ENCODE data around the gene ATP6AP1.

ATP6AP1 gene

GRCh38 chrX:154472685-154473632, 44.5 kb downstream of the ATP6AP1 start:
- no peak for DNase-seq

- no peak for DNase-seq
Observed at GRCh38 chrX:154473683-154474082, 45.2 kb downstream of the ATP6AP1 start.

DNA sequence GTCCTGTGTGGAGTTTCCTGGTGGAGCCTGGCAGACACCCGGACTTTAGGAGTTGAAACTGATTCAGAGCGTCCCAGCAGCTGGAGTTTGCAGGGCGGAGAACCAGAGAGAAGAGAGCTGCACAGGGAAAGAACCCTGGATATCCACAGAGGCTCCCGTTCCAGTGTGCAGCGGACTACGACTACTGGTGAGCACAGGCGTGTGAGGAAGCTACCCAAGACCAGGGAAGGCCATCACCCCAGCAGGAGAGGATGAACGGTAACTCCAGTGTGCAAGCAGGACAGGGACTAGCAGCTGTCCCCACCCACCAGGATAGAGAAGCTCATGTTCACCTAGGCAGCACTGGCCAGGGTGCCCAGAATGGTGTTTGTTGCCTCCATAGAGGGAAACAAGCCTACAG, 48.3 kb downstream of the ATP6AP1 start:
- DNase-seq: no peak

GRCh38 chrX:154477891-154478477, 49.5 kb downstream of the ATP6AP1 start:
- no peak for DNase-seq

DNA sequence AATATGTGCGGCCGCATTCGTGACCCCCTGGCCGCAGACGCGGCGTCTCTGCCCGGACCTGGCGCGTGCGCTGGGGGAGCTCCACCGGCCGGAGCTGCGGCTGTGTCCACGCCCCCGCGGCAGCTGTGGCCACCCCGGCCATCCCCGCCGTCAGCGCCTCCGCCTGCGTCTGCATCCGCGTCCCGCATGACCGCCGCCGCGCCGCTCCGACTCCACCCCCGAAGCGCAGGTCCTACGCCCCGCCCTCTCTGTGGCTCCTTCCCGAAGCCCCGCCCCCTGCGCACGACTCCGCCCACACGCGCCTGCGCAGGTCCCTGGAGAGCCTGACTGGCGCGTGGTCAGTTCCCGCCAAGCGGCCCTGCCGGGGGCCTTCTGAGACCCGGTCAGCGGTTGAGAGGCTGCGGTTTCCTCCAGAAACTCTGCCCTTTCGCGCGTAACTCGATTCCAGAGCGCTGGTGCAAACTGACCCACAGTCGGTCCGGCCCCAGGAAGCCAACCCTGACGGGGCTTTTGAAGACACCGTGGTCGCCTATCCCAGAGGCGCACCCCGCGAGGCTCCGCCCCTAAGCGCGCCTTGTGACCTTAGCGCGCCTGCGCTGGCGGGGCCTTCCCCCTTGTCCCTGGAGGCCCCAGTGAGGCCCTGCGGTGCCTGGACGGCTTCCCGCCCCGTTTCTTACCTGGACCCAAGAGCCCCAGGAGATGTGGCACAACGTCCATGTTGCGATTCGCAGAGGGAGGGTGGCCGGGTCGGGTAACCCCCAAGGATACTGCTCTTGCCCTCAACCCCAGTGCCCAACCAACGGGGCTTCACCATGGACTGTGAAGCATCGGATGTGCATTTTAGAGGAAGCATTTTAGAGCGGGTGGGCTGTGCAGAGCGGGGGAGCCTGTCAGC, 50.5 kb downstream of the ATP6AP1 start, which contains the start of gene LAGE3:
TSS of gene LAGE3 (minus strand) at position 554 of the 895 bp plus-strand sequence. CDS start at position 188, 366 bp downstream.
- DNase-seq: peak; percentile 83 to 95 (median 88)

DNA sequence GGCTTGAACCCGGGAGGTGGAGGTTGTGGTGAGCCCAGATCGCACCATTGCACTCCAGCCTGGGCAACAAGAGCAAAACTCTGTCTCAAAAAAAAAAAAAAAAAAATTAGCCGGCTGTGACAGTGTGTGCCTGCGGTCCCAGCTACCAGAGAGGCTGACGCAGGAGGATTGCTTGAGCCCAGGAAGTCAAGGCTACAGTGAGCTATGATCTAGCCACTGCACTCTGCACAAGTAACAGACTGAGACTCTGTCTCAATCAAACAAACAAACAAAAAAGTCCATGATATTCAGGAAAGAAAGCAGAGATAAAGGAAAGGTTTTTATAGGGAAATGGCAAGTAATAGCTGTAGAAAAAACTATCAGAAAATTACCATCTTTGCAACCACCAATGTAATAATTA, 52.7 kb downstream of the ATP6AP1 start:
- no peak for DNase-seq

DNA sequence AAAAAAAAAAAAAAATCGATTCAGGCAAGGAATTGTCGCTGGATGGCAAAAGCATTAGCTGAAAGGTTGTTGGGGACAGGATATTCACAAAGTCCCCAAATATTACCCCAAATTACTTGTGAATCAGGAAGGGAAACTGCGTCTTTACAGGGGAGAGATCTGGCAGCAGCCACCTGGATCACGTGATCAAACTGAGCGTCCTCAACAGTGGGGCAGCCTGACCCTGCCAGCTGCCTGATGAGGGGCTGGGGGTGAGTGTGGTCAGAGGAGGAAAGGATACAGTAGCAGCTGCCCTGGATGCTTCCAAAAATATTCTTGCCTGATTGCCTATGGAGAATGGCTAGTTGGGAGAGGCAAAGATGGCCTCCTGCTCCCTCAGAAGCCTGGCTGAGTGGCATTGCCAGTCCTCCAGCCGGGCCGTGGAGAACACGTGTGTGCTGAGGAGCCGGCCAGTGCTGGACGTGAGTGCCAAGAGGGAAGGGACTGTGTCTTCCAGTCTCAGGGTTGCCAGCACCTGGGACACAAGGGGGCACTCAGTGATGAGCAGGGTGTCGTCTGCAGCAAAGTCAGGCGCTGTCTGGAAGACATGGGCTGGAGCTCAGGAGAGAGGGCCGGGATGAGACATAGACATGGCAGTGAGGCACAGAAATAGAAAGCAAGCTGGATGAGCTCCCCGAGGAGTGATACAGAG, 53.6 kb downstream of the ATP6AP1 start:
- DNase-seq: no peak

- no peak for DNase-seq
Observed at GRCh38 chrX:154482786-154483185, 54.3 kb downstream of the ATP6AP1 start.

GRCh38 chrX:154483325-154483724, 54.8 kb downstream of the ATP6AP1 start:
- no peak for DNase-seq

DNA sequence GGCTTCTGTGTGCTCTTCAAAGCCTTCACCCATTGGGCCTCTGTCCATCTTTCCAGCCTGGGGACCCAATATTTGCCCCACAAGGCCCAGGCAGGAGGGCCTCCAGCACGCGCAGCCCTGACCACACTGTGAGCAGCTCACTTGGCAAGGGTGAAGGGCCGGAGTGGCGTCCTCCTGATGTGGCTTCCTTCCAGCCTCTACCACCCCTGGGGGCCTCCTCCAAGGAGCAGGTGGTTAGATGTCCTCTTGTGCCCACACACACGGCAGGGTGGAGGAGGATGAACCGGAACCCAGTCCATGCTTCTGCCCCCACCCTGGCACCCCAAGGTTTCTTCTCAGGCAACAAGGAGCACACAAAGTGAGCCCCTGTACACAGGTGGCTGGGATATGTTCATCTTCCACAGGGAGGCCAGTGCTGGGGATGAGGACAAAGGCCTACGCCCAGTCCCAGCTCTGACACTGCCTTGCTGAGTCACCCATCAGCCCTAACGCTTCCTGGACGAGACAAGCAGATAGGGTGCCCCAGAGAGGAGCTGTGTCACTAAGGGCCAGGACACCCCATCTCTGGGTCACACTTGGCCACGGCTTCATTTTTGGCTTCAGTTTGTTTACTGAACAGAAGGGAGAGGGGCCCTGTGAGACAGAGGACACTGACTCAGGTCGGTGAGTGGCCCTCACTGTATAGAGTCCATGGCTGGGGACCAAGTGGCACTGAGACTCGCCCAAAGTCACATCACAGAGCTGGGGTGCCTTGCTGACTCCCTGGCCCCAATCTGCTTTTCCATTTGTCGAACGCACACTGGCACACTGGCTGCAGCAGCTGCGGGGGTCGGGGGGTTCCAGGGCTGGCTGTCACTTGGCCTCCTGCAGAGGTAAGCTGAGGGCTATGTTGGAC, 56.0 kb downstream of the ATP6AP1 start:
- DNase-seq: no peak

DNA sequence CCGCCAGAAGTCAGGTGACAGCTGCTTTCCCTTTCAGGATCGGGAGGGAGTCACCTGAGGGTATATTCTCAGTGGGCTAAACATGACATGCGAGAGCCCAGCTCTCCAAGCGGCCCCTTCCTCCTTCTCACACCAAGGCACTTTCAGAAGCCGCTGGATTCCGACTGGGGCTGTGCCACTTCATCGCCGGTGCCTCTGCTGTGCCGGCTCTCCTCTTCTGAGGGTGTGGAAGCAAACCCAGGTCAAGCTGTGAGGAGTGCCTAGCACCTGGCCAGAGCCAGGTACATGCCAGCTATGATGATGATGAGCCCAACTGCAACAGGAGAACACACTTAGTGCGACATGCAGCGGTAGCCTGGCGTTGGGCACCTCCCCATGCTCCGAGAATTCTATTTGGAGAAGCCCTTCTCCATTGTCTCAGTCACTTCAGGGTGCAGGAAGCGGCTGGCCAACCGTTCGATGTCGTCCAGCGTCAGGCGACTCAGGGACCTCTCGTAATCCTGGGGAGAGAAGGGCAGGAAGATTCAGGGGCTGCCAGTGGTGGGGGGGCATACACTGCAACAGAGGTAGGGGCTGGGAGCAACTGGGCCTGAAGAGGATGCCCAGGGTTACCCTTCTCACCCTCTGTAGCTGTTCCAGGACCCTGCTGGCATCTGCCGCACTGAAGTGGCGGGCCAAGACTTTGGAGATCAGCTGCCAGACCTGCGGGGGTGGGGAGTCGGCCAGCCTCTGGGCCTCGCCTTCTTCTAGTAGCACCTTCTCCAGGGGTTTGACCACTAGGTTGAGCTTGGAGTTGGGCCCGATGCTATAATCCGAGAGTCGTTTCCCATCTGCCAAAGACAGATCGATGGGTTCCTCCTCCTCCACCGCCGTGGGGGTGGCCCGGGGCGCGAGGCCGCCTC, 56.9 kb downstream of the ATP6AP1 start:
- no peak for DNase-seq

- DNase-seq: peak in 5 of 6 experiments; percentile 8 to 46 (median 15)
Observed at GRCh38 chrX:154486052-154486395, 57.5 kb downstream of the ATP6AP1 start.
